Measurements from ENCODE around the gene PLIN3.

DNA sequence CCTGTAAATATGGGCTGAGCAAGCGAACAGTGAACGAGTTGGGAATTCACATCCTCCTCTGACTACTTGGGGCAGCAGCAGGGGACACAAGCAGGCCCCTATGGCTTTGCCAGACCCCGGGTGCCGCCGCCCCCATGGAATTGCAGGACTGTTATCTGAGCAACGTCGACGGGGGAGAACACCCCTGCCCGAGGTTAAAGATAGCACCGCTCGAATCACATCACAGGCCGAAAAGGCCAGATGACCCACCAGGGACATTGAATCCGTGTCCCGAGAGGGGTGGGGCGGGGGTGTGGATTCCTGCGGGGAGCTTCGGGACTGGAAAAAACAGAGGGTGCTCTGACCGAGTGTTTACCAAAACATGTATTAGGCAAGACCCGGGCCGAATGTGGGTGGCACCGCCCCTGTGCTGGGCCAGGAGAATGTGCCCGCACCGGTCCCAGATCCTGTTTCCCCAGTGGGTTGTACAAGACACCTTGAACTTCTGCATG lies 66.8 kb downstream of the PLIN3 start:
- TF ChIP-seq, protein P1, sequence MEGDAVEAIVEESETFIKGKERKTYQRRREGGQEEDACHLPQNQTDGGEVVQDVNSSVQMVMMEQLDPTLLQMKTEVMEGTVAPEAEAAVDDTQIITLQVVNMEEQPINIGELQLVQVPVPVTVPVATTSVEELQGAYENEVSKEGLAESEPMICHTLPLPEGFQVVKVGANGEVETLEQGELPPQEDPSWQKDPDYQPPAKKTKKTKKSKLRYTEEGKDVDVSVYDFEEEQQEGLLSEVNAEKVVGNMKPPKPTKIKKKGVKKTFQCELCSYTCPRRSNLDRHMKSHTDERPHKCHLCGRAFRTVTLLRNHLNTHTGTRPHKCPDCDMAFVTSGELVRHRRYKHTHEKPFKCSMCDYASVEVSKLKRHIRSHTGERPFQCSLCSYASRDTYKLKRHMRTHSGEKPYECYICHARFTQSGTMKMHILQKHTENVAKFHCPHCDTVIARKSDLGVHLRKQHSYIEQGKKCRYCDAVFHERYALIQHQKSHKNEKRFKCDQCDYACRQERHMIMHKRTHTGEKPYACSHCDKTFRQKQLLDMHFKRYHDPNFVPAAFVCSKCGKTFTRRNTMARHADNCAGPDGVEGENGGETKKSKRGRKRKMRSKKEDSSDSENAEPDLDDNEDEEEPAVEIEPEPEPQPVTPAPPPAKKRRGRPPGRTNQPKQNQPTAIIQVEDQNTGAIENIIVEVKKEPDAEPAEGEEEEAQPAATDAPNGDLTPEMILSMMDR (IDR thresholded peaks at IDR 0.05; ENCODE audit: poor library complexity) = no peak
- TF ChIP-seq EZH2 (IDR thresholded peaks at IDR 0.05; ENCODE audit: borderline replicate concordance) (no peak), EZH2phosphoT487 (IDR thresholded peaks at IDR 0.05; ENCODE audit: low read depth, severe bottlenecking, unreplicated experiment) (no peak)

Measured in hepatocyte (in vitro differentiated cells).